ENCODE measurements around the gene NDOR1. TPM values are rescaled to one million over a fixed set of nuclear protein-coding genes. Genes with fewer than 3 reads are reported as not detected.

Gene NDOR1
- polyA plus RNA-seq, 3 donors = 4.4 to 26.9 (median 5.2) TPM

DNA sequence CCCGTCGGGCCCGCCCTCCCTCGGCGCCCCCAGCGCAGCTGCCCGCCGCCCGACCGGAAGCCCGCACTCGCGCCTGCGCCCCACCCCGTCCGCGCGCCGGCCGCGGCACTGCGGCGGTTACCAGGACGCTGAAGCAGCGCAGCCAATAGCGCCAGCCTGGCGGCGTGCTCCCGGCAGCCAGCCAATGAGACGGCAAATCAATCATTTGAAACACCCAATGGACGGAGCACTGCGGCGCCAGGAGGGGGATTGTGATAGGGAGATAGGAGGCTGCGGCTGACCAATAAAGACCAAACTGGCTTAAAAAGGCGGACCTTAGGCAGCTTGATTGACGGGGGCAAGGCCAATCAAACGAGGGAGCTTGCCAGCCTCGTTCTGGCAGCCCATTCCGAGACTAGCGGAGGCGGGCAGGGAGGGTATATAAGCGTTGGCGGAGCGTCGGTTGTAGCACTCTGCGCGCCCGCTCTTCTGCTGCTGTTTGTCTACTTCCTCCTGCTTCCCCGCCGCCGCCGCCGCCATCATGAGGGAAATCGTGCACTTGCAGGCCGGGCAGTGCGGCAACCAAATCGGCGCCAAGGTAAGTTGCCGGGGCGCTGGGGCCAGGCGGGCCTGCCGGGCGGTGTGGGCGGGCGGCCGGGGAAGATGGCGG is 35.5 kb downstream of the NDOR1 start, which contains the start of gene TUBB4B:
TSS of gene TUBB4B (plus strand) at position 447 of the 649 bp plus-strand sequence. CDS start at position 521, 74 bp downstream.
- H3K4me2 ChIP-seq (replicated peaks; ENCODE audit: extremely low read depth, low read length, poor library complexity, severe bottlenecking) = peak within 1 kb of the TSS; percentile 97
- peak within 1 kb of the TSS; percentile 82 to 94 (median 90) for H3K4me3 ChIP-seq (replicated peaks in 1 of 3; ENCODE audit: low read depth in 2 of 3, low read length in 3 of 3)
- peaks cover 34% of the 10 kb centered on the region for H3K79me2 ChIP-seq (ENCODE audit: insufficient read depth, low read length)
- no peaks in the 10 kb centered on the region for H3K27me3 ChIP-seq (ENCODE audit: control insufficient read depth in 2 of 2, insufficient read depth in 2 of 2, low read length in 2 of 2)
- H3K36me3 ChIP-seq (replicated peaks in 1 of 2; ENCODE audit: control insufficient read depth in 1 of 2, insufficient read depth in 2 of 2, low read length in 2 of 2) = peaks cover 18 to 19% of the 10 kb centered on the region in 2 donors
- peaks cover 33% of the 10 kb centered on the region for H4K20me1 ChIP-seq (ENCODE audit: insufficient read depth, low read length)
- Mint-ChIP-seq H3K27ac (peak within 1 kb of the TSS; percentile 77 to 93 (median 90)), H3K4me3 (peak within 1 kb of the TSS; percentile 84 to 85), H3K4me1 (peaks cover 47% of the 10 kb centered on the region), H3K27me3 (ENCODE audit: low read depth in 3 of 3) (peaks cover 1 to 3% (median 2%) of the 10 kb centered on the region in 3 donors), H3K9me3 (peaks cover 0 to 3% (median 0%) of the 10 kb centered on the region in 7 donors), H3K36me3 (peaks cover 15 to 18% of the 10 kb centered on the region in 2 donors)
- intact Hi-C loops (cut with micrococcal nuclease) = loop anchor here (1.0 to 5.0 kb wide), 4 partner anchors 14 to 39 kb away; partner anchors contain the start of genes NELFB (in 2 of the 2) and TPRN (in 1 of the 2)
- peaks cover 49 to 63% of the 10 kb centered on the region in 2 donors for H3K4me1 ChIP-seq (ENCODE audit: control insufficient read depth in 1 of 2, insufficient read depth in 2 of 2, low read length in 2 of 2)
- H2AFZ ChIP-seq (ENCODE audit: insufficient read depth, low read depth, low read length, poor library complexity, severe bottlenecking) = peak within 1 kb of the TSS; percentile 88
- WGBS (ENCODE audit: insufficient coverage) = under 1% methylated on average over 67 of the region's 67 CpGs
- peak within 1 kb of the TSS; percentile 68 to 94 for H3K27ac ChIP-seq (ENCODE audit: low read depth in 1 of 2, low read length in 2 of 2)
- TF ChIP-seq CTCF (IDR thresholded peaks at IDR 0.05) = no peak
- H3K9me3 ChIP-seq (replicated peaks in 1 of 2; ENCODE audit: control insufficient read depth in 1 of 2, insufficient read depth in 1 of 2, low read length in 2 of 2) = no peaks in the 10 kb centered on the region
- peak within 1 kb of the TSS; percentile 91 for H3K9ac ChIP-seq (ENCODE audit: insufficient read depth, low read length, poor library complexity, severe bottlenecking)
- peak; percentile 100 for DNase-seq

GRCh38 chr9:137241490-137242268 is 36.2 kb downstream of the NDOR1 start:
- Mint-ChIP-seq H3K9me3 (peaks cover 0 to 3% (median 0%) of the 10 kb centered on the region in 7 donors), H3K36me3 (peaks cover 15 to 18% of the 10 kb centered on the region in 2 donors), H3K4me1 (peaks cover 44% of the 10 kb centered on the region), H3K4me3 (peak overlapping the region; percentile 80 to 84), H3K27ac (peak overlapping the region; percentile 70 to 93 (median 80)), H3K27me3 (ENCODE audit: low read depth in 3 of 3) (peaks cover 2 to 3% (median 2%) of the 10 kb centered on the region in 3 donors)
- peaks cover 33% of the 10 kb centered on the region for H4K20me1 ChIP-seq (ENCODE audit: insufficient read depth, low read length)
- no peaks in the 10 kb centered on the region for H3K27me3 ChIP-seq (ENCODE audit: control insufficient read depth in 2 of 2, insufficient read depth in 2 of 2, low read length in 2 of 2)
- intact Hi-C loops (cut with micrococcal nuclease) = loop anchor here (1.0 to 5.0 kb wide), 4 partner anchors 13 to 39 kb away; partner anchors contain the start of genes NELFB (in 2 of the 2) and TPRN (in 1 of the 2)
- H3K4me2 ChIP-seq (replicated peaks; ENCODE audit: extremely low read depth, low read length, poor library complexity, severe bottlenecking) = peak overlapping the region; percentile 97
- H3K79me2 ChIP-seq (ENCODE audit: insufficient read depth, low read length) = peaks cover 34% of the 10 kb centered on the region
- DNase-seq = peak; percentile 60 to 74 (median 63)
- H3K9ac ChIP-seq (ENCODE audit: insufficient read depth, low read length, poor library complexity, severe bottlenecking) = peak overlapping the region; percentile 91
- H3K9me3 ChIP-seq (replicated peaks in 1 of 2; ENCODE audit: control insufficient read depth in 1 of 2, insufficient read depth in 1 of 2, low read length in 2 of 2) = no peaks in the 10 kb centered on the region
- WGBS (ENCODE audit: insufficient coverage) = 2% methylated on average over 74 of the region's 83 CpGs
- peaks cover 42 to 56% of the 10 kb centered on the region in 2 donors for H3K4me1 ChIP-seq (ENCODE audit: control insufficient read depth in 1 of 2, insufficient read depth in 2 of 2, low read length in 2 of 2)
- TF ChIP-seq CTCF (IDR thresholded peaks at IDR 0.05) = no peak
- peak overlapping the region; percentile 82 to 94 (median 90) for H3K4me3 ChIP-seq (replicated peaks in 1 of 3; ENCODE audit: low read depth in 2 of 3, low read length in 3 of 3)
- H3K27ac ChIP-seq (ENCODE audit: low read depth in 1 of 2, low read length in 2 of 2) = peak overlapping the region; percentile 66 to 94
- H3K36me3 ChIP-seq (replicated peaks in 1 of 2; ENCODE audit: control insufficient read depth in 1 of 2, insufficient read depth in 2 of 2, low read length in 2 of 2) = peaks cover 18 to 19% of the 10 kb centered on the region in 2 donors
- no peak overlapping the region for H2AFZ ChIP-seq (ENCODE audit: insufficient read depth, low read depth, low read length, poor library complexity, severe bottlenecking)

All from CD14-positive monocyte (primary cell).